Measurements from ENCODE around the gene LYST.

The LYST gene

DNA sequence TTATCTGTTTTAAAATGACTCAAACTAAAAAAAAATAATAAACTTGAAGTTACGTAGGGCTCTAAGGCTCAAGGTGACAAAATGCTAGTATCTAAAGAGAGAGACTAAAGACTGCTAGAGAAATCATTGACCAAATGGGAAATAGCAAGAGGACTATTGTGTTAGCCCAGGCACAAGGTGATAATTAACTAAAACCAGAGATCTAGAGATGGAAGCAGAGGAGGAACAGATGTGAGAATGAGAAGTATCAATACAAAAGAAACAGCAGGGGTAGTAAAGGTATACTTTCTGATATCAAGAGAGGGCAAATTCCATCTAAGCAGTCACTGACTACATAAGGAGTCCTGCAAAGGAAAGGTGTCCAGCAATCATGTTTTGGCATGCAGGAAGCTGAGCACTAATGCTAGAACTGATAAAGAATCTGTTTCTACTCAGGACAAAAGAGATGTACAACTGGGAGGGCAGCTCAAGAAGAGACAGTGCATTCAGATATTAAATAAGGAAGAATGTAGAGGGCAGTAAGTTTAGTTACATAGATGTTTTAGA is 116.9 kb downstream of the LYST start:
- no peak for FAIRE-seq

DNA sequence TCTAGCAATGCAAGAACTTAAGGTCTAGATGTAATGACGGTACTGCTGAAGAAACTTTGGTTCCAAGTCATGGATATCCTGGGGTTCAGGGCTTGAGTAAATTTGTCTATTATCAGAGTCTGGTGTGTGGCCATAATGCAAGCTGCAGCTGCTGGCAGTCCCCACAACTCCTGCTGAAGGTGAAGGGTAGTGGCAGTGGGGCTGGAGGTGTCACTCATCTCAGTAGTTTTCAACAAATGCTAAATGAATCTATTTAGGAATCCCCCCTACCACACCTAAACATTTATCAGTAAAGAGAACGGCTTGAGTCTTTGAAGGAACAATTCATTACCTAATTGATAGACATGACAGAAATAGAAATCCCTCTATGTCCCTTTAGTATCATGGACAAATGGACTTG is 118.0 kb downstream of the LYST start:
- FAIRE-seq = no peak

DNA sequence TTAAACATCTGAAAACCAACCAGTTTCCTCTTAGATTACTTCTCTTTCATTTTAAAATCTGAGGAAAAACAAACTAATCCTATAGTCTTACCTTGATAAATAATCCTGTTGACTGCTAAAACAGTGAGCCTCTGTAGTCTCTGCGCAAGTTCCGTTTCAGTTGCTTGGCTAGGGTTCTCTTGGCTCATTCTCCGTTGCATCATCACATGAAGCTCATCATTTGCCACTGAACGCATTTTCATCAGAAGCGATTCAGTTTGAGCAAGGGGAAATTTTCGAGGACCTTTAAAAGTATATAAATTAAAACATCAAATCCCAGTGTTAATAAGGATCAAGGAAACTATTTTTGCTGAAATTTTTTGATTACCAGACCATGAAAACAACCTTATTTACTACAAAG is 120.5 kb downstream of the LYST start:
- no peak for FAIRE-seq

DNA sequence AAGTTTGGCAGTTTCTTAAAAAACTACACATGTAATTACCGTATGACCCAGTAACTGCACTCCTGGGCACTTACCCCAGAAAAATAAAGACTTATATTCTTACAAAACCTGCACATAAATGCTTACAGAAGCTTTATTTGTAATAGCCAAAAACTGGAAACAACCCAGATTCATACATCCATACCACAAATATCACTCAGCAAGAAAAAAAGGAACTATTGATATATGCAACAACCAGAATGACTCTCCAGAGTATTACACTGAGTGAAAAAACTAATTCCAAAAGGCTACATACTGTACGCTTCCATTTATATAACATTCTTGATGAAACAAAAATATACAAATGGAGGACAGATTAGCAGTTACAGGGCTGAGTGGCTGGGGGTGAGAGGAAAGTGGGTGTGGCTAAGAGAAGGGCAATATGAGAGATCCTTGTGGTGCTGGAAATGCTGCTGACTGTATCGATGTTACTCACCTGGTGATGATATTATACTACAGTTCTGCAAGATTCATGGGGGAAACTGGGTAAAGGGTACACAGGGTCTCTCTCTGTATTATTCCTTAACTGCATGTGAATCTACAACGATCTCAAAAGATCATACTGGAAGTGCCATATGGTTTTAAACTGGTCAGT is 121.1 kb downstream of the LYST start:
- FAIRE-seq = no peak

DNA sequence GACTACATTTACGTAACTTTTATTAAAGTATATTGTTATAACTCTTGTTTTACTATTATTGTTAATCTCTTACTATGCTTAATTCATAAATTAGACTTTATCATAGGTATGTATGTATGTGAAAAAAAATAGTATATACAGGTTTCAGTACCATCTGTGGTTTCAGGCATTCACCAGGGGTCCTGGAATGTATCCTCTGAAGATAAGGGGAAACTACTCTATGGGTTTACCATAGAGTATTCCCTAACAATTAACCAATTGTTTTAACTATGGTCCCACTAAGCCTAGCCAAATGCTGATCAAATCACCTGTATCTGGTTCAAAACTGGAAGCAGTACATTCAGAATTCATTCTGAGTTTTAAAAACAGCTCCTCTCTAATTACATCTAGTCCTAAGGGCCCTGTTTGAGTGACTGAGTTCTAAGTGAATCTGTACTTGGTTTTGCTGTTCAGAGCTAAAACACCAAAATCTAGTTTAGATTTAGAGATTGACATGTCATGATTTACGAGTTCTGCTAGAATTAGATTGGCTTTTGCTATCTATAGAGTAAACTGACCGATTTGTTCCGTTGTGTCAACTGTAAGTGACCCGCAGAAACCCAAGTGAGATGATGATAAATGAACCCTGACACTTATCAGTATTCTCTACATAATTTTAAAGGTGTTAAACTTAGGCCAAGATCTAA is 123.6 kb downstream of the LYST start:
- FAIRE-seq = no peak

DNA sequence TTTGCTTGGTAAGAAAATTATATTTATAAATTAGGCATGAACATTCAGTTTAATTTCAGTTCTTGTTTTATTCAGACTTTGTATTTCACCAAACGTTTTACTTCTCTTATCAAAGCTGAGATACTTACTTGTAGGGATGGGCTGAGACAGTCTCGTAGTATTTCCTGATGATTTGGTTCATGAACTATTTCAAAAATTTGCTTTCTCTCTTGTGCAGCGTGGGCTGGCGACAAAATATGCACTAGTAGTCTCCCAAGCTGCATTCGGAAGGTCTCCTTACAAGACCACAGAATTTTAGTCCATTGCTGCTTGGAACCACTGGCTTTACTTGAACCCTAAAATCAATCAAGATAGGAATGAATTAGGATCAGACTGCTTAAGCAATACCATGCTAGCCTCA is 125.4 kb downstream of the LYST start:
- FAIRE-seq = no peak

DNA sequence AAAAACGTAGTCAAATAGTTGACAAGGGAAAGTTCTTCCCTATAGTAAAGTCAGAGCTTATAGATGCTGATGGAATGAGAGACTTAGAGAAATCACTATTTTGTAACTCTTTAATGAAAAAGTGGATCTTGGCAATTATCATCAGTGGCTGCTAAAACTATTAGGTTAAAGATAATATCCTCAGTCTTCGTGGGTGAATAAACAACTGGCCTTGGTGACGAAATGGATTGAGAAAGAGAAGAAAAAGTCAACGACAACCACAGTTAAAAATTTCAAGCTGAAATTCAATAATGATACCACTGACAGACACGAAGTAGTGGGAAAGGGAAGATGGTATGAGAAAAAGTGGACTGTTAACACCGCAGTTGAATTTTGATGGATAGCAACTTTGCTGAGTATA is 127.1 kb downstream of the LYST start:
- FAIRE-seq = no peak

DNA sequence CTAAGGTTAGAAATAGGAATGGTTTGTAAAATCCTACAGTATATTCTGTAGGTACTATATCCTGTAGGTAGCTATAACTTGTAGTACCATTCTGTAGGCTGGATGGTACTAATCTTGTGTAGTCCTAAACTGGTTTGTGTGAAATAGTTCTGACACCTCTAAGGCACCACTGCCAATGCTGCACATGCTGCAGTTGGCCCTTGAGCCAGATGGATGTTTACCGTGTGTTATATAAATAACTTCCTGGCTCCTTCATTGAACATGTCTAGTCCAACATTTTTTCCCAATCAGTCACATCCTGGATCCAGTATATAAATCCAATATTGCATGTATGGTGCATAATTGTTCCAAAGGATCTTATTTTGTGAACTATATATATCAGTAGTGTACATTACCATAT is 127.6 kb downstream of the LYST start:
- no peak for FAIRE-seq

DNA sequence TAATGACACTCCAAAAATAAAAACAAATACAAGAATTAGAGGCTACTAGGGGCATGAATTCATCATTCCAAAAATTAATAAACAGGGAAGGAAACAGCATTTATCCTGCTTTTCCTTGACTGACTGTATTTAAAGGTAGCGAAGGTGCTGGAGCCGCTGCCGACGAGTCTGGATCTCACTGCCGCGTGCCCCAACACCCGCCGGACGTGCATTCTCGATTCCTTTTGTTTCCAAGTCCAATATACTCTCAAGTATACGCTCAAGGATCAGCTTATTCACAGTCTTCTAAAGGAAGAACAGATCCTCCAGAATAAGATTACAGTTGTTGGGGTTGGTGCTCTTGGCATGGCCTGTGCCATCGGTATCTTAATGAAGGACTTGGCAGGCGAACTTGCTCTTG is 129.0 kb downstream of the LYST start:
- no peak for FAIRE-seq

DNA sequence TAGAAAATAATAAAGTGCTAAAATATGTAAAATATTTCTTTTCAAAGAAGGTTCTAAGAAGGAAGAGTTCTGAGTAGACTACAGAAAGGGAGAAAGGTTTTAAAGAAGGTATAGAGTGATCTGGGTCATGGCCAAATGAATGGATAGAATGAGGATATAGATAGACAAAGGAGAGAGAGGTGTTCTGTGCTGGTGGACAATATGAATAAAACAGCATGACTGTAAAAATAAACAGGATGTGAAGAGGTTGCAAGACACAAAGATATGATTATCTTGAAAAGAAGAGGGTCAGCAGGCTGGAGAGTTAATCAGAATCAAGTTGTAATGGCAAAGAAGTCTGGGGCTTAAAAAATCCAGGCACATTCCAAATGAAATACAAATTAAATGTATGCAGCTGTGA is 130.4 kb downstream of the LYST start:
- FAIRE-seq = no peak

DNA sequence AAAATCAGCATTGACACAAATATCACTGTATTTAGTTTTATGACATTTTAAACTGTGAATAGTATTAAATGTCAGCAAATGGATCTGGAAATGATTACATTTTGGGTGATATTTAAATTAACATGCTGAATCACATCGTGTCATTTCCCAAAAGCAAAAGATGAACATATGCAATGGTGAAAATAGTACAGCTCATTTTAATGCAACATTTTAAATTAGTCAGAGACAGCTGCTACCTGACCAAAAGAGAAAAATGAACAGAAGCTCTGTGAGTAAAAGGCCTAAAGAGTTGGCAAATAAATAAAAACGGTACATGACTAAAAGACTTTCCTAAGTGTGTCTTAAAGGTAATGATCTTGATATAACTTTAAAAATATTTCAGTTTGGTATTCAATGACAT is 131.1 kb downstream of the LYST start:
- no peak for FAIRE-seq

DNA sequence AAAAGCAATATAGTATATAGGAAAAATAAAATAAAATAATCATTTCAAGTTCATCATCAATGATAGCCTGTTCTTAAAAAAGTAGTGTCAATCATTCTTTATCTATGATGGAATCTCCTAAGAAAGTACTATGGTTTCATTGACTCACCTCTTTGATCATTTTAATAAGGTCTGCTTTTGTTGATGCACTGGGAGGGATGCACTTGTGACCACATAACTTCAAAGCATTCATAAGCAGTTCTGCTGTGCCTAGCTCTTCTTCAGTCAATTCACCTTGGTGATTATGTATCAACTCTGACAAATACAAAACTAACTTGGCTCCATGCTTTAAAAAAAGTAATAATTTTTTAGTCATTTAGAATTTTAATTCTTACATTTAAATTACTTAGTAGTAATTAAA is 132.4 kb downstream of the LYST start:
- no peak for FAIRE-seq

DNA sequence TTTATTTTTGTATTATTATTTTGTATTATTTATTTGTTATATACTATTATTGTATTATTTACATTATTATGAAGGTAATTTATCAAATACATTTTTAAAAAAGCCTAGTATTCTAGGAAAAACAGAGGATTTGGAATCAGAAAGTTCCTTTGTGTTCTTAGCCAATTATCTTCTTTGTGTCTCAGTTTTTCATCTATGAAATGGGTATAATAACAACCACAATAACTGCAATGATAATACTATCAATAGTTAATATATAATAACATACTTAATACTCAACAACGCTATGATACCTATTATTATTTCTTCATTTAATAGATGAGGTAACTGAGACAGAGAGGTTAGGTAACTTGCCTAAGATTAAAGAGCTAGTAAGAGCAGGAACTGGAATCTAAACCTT is 136.7 kb downstream of the LYST start:
- peak; percentile 82 for FAIRE-seq

DNA sequence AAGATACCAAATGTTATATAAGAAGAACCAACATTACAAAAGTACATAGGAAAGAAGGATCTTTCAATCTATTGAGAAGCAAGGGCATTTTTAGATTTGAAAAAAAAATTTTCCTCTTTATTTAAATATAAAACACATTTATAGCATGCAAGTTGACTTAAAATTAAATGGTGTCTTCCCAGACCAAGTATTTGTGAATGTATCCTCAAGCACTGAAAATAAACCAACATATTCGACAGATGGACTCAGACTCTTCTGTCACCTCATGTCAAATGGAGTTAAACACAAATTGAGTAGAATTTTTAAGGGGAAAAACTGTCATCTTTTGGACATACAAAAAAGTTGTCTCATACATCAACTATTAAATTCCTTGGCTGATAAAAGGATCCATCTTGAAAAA is 140.1 kb downstream of the LYST start:
- no peak for FAIRE-seq

DNA sequence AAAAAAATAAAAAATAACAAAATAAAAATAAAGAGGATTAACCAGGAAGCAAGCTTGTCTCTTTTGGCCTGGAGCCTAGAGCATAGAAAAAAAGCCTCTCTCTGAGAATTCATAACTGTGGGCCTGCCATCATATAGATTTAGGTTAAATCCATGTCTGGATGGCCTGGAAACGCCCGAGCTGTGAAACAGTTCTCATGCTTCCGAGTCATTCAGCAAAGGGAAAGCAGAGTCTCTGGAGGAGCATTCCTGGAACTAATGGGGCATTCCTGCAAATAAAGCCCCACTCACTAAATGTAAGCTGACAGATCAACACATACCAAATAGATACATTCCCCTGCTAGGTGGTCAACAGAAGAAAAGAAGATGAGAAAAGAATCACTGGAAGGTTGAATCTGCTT is 141.3 kb downstream of the LYST start:
- FAIRE-seq = no peak

DNA sequence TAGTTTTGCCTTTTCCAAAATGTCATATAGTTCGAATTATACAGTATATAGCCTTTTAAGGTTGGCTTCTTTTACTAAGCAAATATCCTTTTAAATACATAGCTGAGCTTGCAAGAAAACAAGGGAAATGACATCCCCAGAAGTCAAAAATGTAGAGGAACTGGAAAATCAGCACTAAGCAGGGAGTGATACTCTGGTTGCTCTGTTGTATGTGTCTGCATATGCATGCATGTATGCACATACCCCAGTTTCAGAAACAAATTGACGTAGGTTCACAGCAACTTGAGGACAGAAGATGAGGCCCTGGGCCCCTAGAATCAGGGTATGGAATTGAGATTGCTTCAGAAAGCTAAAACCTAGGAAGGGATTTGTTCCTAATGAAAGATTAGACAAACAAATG is 142.0 kb downstream of the LYST start:
- no peak for FAIRE-seq

DNA sequence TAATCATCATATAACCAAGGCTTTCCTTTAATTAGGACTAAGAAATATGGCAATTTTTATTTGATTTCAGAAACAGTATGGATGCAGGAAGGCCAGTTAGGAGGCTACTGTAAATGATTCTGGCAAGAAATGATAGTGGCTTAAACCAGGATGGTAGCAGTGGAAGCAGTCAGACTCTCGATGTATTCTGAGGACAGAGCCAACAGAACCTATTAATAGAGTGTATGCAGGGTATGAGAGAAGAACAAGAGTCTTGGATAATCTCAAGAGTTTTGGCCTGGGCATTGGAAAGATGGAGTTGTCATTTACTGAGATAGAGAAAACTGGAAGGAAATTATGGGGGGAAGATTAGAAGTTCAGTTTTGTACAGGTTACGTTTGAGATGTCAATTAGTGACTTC is 143.8 kb downstream of the LYST start:
- no peak for FAIRE-seq

DNA sequence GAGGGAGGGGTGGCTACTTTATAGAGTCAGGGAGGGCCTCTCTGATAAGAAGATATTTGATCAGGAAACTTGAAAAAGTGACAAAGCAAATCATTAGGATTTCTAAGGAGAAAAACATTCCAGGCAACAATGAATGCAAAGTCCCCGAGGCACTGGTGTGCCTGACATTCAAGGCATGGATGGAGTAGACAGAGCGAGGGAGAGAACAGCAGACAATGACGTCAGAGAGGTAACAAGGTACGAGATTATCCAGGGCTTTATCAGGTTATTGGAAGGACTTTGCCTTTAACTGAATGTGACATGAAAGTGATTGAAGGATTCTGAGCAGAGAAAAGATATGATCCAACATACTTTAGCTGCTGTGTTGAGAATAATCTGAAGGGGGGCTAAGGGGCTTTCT is 144.7 kb downstream of the LYST start:
- no peak for FAIRE-seq

DNA sequence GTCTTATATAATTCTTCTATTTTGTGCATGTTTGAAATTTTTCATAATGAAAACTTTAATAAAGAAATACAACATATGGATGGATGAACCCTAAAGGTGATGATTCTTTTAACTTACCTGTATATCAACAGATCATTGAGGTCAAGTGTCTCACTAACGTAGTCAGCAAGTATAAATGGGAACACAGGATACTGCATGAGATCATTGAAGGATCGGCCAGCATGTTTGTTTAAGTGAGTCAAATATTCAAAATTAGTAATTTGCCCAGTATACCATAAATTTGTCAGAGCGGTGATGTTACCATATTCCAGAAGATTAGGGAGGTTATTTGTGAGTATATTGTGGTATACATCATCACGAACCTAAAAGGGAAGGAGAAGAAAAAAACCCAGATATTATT is 146.2 kb downstream of the LYST start:
- FAIRE-seq = no peak

DNA sequence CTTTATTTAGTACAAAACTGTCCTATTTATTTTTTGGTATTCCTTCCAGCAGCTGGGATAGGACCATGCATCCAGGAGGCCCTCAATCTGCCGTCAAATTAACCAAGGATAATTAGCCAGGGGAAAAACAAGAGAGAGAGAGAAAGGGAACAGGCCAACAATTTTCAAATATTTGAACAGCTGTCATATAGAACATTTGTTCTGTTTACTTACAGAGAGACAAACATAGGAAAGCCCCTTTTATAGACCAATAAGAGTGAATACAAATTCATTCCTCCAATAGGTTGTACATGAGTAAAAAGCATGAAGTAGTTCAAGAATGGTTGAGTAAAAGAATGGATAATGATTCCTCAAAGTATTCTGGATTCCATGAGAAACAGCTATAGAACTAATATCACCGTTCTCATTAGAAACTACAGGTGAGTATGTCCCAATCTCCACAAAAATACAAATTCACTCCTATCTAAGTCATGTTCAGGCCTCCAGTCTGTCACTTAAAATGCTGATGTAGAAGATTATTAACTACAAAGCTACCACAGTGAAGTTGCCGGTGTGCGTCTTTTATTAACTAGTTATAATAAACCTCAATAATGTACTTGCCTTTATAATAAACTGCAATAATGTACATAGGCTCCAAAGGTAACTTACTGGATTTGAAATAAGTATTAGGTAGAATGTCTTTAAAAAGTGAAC is 152.4 kb downstream of the LYST start:
- no peak for FAIRE-seq

DNA sequence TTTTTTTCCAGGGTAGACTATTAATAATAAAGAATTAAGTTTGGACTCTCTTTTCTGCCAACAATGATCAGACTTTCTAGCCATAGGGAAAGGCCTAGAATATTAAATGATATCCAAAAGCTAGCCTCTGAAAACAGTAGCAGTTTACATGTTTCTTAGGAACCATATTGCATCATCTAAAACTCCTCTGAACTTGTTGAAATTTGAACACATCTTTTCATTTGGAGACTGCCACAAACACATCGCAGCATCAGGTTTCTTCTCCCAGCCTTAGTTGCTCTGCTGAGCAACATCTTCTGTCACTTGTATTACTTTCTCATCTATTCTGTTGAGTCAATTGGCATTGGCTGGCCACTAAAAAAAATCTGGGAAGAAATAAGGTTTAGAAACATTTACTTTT is 153.9 kb downstream of the LYST start:
- no peak for FAIRE-seq

DNA sequence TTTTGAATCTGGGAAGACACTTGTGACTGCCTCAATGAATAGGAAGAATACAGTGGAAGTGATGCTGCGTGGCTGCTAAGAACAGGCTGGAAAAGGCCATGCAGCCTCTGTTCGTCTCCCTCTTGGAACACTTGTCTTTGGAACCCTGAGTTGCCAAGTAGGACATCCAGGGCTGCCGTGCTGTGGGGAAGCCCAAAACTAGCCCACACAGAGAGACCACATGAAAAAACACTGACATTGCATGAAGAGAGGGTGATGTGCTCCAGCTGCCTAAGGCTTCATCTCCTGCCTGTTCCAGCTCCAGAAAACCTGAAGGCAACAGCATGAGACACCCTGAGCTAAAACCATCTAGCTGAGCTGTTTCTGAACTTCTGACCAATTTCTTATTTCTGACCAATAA is 156.0 kb downstream of the LYST start:
- no peak for FAIRE-seq

DNA sequence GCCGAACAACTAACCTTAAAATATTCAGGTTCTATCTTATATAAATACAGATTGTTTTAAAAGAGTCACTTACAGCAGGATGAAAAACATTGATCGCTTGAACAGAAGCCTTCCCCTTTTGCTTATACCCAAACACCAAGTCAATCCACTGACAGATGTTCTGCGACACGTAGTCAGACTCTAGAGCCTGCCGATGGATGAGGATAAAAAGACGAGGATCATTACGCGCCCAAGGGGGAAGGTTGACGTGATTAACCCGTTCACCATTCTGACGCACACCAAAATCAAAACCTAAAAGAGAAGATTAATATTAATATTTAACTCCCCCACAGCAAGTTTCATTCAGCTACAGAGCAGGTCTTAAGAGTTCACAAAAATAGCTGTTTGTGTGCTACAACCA is 157.7 kb downstream of the LYST start:
- FAIRE-seq = no peak

DNA sequence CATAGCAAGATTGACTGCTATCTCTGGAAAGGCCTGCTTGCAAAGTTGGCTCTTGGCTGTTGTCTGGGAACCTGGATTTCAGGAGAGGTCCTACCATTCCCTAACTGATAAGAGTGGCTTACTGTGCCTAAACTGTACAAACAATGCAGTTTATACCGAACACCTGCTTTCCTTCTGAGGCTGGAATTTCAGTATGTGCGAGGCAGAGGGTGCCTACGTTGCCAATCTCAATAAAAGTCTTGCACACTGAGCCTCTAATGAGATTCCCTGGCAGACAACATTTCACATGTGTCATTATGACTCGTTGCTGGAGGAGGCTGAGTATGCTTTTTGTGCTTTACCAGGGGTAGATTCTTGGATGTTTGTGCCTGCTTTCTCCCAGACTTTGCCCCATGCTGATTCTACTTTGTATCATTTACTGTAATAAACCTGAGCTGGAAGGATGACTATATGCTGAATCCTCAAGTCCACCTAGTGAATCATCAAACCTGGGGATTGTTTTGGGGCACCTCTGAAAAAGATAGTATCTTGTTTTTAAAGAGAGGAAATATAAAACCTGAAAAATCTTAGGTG is 158.2 kb downstream of the LYST start:
- FAIRE-seq = no peak

All from colon (tissue), 2 donors.